AG08395 (cell line): ENCODE data around the gene PHTF2.
"Not testable (repeated sequence)": the region's sequence is repeated elsewhere in the genome, so short reads cannot be mapped to it uniquely, and the experiment has no call there.

ENCODE experiments used
- DNase-seq: peaks from one replicate; pipeline ENCODE4 v3.0.0; 2012; ENCODE audit warnings: mixed read lengths, low spot score

PHTF2 gene

DNA sequence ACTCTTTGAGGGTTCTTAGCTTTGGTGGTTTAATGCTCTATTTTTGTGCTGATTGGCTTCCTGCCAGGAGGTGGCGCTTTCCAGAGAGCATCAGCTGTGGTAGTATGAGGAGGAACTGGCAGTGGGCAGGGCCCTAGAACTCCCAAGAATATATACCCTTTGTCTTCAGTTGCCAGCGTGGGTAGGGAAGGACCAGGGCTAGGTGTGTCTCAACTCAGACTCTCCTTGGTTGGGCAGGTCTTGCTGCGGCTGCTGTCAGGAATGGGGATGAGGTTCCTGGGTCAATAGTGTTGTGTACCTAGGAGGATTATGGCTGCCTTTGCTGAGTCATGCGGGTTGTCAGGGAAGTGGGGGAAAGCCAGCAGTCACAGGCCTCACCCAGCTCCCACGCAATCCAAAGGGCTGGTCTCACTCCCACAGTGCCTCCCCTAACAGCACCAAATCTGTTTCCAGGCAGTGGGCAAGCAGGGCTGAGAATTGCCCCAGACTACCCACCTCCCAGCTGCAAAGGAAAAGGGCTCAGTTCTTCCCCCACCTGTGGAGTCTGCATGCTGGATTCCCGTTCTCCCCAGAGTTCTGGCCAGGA, 191.5 kb downstream of the PHTF2 start:
- no peak for DNase-seq

DNA sequence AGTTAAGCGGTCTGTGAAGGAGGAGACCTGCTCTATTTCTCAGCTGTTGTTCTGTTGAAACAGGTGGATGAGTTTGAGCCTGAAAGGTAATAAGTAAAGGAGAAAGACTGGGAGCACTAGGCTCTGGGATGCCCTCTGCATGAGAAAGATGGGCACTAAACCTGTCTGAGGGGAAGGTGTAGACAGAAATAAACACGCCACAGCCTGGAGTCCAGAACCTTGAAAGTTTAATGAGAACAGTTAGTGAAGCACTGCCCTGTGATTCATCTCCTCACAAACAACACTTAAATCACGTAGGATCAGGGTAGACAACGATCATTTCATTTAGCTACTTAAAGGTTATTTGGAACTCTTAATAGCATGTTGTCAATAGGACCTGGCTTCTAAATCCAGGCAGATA, 193.1 kb downstream of the PHTF2 start:
- no peak for DNase-seq

DNA sequence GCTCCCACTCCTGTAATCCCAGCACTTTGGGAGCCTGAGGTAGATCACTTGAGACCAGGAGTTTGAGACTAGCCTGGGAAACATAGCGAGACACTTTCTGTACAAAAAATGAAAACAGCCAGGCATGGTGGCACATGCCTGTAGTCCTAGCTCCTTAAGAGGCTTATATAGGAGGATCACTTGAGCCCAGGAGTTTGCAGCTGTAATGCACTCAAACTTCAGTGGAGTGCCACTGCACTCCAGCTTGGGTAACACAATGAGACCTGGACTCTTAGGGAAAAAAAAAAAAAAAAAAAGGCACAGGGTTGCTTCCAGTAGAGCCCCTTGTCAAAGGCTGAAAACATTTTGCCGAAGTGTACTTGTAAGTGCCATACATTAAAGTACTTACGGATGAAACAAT, 195.3 kb downstream of the PHTF2 start:
- DNase-seq = no peak

DNA sequence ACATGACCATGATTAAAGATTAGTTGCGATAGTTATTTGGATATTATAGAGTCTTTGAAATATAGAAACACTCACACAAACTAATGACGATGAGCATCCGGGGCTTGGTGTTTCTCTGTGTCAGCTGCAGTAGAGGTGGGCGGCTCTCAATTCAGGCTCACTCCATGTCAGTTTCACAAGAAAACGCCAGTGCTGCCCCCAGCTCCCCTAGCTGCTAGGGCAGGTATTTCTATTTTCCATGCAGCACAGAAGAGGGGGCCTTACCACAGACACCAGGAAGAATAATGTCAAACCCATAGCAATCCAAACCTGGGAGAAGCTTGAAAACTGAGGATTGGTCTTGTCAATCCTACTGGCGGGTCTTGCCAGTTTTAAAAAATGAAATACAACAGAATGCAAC, 197.1 kb downstream of the PHTF2 start:
- no peak for DNase-seq

DNA sequence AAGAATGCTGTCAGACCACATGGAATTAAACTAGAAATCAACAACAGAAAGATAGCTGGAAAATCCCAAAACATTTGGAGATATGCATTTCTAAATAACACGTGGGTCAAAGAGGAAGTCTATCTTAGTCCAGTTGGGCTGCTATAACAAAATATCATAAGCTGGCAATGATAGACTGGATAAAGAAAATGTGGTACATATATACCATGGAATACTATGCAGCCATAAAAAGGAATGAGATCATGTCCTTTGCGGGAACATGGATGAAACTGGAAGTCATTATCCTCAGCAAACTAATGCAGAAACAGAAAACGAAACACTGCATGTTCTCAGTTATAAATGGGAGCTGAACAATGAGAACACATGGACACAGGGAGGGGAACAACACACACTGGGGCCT, 200.6 kb downstream of the PHTF2 start:
- not testable (repeated sequence) for DNase-seq

DNA sequence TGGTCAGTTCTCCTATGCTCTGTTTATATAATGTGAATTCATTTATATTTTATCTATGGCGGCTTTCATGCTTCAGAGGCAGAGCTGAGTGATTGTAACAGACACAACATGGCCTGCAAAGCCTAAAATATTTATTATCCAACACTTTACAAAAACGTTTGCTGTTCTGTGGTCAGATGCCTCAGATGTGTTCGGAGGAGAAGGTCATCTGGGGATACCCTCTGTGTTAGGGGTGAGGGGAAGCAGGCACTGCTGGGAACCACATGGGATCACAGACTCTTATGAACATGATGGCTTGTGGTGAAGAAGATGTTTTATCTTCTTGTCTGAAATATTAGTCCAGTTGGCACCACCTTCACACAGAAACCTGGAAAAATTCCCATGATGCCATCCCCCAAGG, 203.4 kb downstream of the PHTF2 start:
- no peak for DNase-seq

DNA sequence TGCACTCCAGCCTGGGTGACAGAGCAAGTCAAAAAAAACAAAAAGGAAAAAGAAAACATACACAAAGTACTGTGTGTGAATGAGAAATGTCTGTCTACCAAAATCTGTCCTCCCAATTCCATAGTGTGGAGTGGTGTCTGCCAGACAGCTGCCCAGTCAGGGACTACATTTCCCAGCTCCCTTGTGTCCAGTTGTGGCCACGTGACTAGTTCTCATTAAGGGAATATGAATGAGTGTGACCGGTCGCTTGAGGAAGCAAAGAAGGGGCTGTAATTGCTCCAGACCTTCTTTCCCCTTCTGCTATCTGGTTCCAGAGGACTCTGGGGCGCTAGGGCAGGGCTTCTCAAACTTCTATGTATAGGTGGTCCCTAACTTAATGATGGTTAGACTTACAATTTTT, 204.1 kb downstream of the PHTF2 start:
- DNase-seq = no peak

DNA sequence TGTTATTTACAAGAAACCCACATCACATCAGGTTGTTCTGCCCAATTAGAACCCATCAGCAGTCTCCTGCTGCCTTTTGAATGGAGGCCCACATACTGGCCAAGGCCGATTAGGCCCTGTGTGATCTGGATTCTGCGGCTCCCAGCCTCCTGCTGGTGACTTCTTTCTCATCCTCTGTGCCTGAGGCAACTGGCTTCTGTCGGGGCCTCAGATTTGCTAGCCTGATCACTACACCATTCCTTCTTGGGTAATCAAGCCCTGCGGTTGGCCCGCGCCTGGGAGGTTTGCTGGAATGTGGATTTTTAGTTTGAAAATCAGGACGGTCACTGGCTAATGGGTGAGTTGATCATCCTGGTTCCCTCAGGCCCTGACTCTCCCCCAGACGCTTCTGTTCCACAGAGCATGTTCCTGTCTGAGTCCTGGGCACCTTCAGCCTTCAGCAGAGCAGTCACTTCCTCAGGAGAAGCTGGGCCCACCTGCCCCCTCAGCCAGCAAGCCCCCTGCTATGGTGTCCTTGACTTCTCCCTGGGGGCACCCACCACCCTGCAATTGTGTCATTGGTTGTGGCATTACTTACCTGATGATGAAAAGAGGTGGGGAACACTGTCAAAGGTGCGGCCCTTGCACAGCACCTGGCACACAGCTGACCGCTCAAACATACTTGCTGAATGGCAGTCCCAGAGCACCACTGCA, 207.6 kb downstream of the PHTF2 start:
- DNase-seq = no peak
